T-helper 22 cell (primary cell): Measurements from ENCODE around the gene TXLNA.

ENCODE experiments used
- DNase-seq: peaks from one replicate; pipeline ENCODE4 v3.0.0-alpha.2; 2020; ENCODE audit warnings: low read depth

TXLNA gene

DNA sequence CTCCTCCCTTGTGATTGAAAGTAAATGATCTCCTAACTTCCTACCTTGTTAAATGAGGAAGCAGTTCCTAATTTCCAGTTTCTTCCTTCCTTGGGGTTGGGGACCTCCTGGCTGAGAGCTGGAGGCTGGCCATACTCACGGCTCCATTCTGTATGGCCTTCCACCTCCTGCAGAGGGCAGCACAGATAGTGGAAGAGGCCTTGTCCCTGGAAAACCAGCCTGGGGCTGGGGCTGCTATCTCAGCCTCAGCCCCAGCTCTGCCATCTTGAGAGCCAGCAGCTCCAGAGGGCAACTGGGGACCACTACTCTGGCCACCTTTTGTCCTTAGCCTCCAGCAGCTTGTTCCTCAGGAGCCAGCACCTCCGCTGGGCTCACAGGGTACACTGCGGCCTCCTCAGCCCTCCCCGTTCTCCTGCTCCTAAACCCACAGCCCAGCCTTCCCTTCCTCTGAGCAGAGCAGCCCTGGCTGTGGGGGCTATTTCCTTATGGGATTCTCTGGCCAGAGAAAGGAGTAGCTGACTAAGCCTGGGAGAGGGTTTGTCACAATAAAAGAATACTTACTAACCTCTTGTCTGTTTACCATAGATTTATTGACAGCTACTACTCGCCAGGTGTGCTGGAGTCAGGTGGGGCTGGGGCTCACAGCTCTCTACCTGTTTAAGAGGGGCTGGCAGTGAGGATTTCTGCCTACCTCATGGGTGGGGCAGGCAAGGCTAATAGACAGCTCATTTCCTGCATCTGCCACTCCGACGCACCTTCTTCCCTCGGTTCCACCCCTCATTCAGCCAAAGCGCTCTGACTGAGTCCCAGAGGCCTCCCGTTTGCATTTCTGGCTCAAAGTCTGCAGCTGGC lies 36.4 kb downstream of the TXLNA start:
- DNase-seq: no peak

DNA sequence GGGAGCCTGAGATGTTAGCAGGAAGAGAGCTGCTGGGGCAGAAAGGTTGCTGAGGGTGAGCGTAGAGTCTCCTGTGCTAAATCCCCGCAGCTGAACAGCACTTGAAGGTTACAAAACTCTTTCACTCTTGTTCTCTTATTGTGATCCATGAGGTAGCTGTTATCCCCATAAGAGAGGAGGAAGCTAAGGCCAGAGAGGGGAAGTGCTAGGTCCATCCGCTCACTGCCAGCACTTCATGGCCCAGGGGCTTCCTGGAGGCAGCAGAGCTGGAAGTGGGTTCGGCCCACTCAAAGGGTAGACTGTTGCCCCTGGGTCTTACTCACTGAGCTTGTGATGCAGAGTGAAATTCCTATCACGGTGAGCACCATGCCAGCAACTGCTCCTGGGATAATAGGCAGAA lies 37.1 kb downstream of the TXLNA start:
- DNase-seq: no peak

DNA sequence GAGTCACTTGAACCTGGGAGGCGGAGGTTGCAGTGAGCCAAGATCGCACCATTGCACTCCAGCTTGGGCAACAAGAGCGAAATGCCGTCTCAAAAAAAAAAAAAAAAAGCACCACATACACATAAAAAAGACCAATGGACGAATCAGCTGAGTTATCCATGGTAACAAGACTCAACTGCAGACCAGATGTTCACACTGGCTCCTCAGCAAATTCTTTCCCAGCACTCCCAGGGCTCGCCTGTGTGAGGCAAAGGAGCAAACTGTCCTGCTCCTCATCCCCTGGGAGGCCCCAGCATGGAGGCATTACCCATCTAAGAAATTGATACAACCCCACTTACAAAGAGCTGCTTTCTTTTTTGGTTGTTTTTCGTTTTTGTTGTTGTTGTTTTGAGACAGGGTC lies 39.5 kb downstream of the TXLNA start:
- DNase-seq: no peak

DNA sequence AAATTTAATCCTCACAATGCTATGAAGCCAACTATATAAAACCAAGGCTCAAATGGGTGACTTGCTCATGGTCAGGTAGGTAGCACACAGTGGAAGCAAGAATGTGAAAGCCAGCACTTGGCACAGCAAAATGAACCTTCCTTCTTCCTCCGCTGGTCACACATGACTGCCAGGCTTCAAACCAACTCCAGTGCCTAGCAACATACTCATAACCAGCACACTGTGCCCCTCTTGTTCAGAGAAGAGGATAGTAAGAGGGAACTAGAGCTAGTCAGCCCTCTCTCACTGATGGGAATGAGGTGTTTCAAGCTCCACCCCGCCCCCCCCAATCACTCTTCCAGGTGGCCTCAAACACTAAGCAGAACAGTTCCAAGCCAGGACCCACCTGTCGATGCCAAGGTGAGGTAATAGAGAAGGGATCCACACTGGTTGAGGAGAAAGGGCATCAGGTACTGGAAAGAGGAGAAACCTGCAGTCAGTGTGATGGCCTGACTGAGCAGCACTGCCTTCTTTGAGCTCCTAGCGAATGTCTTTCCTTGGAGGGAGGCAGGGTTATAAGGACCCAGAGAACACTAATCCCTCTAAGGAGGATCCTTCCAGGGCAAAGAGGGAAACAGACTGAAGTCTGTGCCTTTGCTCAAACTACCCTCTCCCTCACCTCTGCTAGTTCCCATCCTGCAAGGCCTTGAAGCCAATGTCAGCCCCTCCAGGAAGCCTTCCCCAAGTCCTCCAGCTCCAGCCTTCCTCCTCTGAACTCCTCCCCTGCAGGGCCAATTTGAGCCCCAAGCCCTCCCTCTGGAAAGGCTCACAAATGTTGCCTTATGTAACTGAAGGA lies 41.5 kb downstream of the TXLNA start:
- no peak for DNase-seq

DNA sequence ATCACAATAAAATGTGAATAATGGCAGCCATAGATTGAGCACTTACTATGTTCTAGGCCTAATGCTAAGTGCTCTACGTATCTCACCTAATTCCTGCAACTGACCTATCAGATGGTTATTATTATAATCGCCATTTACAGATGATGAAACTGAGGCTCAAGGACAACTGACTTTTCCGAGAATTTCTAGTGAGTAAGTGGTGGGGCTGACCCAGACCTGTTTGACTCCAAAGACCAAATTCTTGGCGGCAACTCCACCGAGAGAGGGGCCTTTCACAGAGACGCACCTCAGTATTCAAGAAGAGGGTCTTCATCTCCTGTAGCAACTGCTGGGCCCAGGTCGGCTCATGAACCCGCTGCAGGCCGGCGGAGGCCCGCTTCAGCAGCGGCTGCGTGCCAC lies 42.1 kb downstream of the TXLNA start:
- DNase-seq: no peak

DNA sequence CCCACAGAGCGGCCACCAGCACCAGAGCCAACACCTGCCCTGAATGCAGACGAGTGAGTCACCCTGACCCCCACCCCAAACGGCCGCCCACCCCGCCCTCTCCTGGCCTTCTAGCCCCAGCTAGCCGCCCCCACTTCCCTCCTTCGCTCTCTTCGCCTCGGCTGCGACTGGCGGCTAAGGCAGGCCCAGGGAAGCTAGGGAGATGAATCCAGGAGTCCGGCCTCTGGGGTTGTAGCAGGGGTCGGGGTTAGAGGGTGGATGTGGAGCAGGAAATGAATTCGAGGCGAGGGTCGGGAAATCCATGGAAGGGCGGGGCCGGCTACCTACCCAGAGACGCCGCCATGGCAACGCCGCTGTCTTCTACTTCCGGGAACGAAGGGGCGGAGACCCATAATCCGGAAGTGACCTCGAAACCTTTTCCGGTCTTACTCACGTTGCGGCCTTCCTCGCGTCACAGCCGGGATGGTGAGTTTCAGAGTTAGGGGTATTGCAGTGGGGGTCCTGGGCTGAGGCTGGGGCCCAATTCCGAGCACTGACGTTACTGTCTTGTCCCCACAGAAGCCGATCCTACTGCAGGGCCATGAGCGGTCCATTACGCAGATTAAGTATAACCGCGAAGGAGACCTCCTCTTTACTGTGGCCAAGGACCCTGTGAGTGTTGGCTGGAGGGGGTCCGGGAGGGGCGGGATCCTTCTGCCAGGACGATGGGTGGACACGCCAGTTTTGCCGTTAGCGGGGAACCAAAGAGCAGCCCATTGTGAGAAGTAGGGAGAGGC lies 42.7 kb downstream of the TXLNA start, which contains the start of the genes EIF3I and TMEM234:
TSS of gene EIF3I (plus strand) at position 428 of the 776 bp plus-strand sequence. CDS start at position 463, 35 bp downstream.
TSS of gene TMEM234 (minus strand) at position 374 of the 776 bp plus-strand sequence. CDS start at position 343, 31 bp downstream.
- peak; percentile 87 for DNase-seq

DNA sequence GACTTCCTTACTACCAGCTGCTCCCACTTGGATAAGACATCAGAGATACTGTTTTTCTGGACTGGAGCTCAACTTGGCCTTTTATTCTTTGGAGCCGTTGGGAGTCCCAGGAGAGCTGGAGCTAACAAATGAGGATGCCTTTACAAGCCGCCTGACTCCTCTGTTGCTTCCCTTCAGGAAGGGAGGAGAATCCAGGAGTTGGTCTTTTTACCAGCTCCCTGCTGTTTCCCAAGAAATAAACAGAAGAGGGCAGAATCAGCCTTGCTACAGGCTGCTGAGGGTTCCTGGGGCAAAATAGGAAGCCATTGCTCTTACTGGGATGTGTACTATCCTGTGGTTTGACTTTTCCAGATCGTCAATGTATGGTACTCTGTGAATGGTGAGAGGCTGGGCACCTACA lies 44.2 kb downstream of the TXLNA start:
- DNase-seq: no peak

DNA sequence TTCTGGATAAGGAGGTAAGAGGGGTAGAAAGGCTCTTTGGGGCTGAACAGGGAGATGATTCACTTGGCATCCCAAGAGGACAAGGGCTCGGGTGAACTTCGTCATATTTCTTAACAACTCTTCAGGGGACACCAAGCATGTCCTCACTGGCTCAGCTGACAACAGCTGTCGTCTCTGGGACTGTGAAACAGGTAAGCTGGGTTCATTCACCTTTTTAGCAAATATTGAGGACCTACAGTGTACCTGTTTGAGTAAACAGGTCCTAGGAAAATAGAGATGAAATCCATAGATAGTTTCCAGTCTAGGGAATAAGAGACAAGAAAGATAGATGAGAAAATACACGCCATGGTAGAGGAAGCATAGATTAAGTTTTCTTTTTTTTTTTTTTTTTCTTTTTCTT lies 44.8 kb downstream of the TXLNA start:
- DNase-seq: no peak

DNA sequence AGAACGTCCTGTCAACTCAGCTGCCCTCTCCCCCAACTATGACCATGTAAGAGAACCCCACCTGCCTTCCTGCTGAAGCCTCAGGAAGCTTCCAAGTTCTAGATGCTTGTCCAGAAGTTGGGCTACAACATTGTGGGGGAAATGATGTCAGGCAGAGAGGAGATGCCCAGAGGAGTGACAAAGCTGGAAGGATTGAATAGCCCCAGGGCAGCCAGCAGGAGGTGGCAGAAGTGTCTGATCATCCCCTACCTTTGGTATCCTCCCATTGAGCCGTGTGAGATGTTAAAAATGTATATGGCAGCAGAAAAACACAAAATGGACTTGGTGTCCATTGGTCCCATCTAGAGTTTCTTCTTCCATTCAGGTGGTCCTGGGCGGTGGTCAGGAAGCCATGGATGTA lies 49.3 kb downstream of the TXLNA start:
- DNase-seq: no peak

DNA sequence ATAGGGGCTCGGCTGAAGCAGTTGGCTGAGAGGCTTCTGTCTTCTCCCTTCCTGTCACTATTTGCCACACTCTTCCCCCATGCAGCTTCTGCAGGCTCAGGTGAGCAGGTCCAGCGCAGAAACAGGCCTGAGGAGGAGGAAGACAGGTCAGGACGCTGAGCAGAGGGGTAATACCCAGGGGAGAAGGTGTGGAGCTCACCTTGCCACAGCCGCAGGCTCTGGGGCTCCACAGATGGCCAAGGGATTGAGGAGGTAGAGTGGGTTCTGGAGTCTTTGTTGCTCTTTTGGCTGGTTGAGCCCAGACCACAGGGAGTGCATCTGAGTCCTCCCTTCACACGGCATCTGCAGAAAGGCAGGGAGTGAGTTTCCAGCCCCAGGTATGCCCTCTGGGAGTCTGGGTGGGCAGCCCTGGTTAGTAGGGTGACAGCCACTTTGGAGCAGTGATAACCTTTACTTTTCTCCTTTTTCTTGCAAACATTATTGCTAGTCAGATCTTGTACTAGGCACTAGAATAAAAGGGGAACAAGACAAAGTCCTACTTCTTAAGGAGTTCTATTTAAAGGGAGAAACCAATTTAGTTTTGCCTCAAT lies 52.5 kb downstream of the TXLNA start:
- DNase-seq: no peak

DNA sequence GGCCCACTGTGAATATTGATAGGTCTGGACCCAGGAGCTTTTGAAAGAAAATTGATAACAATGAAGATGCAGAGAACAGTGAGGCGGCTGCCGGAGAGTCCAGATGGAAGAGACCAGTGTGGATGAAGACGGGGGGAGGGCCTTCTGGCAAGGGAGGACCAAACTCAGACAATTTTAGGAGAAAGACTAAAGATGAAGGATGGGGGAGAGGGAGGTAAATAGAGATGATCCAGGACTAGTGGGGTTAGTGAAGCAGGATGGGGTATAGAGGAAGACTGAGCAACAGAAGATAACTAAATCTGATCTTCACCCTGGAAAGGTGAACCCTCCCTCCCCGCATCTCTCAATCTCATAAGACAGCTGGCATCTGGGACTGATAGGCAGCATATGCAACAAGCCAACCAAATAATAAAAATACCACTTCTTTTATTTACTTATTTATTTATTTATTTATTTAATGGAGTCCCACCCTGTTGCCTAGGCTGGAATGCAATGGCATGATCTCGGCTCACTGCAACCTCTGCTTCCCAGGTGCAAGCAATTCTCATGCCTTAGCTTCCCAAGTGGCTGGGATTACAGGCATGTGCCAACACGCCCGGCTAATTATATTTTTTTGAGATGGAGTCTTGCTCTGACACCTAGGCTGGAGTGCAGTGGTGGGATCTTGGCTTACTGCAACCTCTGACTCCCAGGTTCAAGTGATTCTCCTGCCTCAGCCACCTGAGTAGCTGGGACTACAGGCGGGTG lies 53.3 kb downstream of the TXLNA start:
- no peak for DNase-seq

DNA sequence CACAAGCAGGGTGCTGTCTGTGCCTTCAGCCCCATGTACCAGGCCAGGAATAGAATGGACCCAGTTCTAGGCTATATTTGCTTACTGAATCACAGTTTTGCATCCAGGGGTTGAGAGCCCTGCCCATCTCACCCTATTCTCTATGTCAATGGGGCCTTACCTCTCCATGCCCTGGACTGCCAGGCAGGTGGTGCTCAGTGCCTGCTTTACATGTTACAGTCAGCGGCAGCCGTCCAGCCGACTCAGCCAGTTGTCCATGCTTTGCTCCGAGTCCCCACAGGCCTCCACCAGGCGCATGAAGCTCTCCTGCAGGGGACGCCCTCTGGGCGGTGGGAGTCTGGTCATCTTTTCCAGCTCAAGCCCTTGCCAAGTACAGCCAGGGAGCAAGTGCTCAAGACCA lies 55.3 kb downstream of the TXLNA start:
- no peak for DNase-seq

DNA sequence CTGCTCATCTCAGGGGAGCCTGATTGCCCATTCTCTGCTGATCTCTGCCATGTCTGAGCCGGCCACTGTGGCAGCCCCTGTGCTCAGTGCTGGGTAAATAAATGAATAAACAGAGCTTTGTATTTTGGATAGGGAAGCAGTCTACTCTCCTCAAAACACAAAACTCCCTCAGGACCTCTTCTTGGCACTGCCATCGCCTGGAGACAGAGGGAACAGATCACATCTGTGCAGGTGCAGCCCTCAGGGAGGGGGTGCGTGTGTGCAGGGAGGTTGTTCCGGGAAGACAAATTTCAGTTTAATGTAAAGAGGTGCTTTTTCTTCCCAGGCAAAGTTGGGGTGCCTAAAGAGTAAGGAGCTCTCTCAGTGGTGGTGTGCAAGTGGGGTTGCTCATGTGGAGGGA lies 59.9 kb downstream of the TXLNA start:
- no peak for DNase-seq

DNA sequence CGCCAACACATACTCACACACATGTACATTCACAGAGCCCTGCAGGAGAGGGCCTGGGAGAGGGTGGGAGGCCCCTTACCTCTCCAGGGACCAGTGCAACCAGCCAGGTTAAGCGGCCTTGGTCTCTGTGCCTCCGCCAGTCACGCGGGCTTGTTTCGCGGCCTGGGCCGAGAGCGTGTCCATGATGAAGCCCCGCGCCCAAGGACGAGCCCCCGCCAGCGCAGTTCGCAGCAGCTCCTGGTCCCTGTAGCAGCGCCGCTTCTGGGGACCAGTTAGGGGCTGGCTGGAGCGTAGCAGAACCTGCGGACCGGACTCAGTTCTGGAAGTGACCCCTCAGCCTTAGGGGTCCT lies 60.3 kb downstream of the TXLNA start:
- no peak for DNase-seq

DNA sequence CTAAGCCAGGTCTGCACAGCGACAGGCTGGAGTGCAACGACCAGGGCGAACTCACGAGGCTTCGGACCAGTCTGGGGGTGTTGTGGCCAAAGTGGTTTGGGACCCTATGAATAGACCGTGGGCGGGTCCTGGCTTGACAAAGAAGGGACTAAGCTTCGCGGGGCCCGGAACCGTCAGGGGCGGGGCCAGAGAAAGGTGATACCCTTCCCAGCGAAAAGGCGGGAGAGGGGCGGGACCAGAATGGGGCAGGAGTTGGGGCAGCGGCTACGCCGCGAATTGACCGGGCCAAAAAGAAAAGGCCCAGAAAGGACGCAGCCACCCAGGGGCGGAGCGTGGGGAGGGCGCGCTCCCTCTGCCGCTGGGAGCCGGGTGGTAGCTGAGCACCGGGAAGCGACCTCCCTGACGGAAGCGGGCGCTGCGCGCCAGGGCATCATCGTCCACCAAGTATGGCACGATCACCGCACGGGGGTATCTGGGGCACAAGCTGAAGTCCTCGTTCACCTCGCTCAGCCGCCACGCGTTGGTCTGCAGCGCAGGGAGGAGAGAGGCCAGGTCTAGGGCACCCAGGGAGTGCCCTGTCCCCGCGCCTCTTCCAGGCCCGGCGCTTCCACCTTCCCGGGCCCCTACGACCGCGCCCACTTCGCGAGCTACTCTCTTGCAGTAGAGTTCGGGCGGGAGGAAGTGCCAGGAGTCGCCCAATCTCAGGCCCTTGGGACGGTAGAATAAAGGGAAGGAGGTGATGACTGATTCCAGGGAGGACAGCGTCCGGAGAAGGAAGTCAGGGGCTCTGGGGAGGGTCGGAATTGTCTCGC lies 60.9 kb downstream of the TXLNA start:
- peak; percentile 51 for DNase-seq

DNA sequence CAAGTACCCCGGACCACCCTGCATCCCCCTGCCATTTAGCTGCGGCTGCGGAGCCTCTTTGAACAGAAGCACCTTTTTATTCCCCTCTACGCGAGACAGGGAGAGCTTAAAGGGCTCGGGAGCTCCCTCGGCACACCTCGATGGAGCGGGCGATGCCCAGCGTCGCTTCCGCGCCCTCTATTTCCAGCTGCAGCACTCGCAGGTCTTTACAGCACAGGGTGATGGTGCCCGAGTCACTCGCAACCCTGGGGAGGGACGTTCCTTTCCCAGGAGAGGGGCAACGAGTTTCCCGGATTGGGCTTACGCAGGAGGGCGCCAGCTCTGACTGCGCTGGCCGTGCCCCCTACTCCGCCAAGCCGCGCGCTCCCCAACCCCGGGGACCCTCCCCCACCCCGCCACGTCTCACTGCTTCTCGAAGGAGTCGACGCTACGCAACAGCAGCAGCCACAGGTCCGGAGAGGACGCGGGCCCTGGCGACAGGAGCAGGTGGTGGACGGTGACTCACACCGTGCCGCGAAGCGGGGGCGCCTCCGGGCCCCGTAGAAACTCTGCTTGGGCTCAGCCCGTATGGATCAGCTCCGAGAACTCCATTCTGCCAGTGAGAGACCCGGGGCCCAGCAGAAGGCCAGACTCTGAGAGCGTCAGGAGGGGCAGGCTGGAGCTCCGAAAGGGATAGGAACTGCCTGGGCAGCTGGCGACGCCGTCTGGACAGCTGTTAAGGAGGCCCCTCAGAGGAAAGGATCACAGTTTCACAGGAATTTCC lies 61.7 kb downstream of the TXLNA start:
- no peak for DNase-seq

DNA sequence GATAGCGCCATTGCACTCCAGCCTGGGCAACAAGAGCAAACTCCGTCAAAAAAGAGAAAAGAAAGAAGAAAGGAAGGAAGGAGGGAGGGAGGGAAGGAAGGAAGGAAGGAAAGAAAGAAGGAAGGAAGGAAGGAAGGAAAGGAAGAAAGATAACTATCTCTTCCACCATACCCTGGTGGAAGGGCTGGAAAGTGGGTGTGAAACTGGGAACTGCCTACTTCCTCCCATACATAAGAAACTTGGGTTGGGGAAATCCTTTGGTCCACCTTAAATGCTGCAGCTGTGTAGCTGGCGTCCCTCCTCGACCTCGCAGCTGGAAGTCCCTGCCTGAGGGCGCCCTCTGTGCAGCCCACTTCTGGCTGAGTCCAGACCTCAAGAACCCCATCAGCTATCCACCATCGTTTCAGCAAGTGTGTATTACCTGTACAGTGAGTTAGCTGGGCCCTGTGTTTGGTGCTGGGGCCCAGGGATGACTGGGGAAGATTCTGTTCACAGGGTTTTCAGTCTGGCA lies 62.9 kb downstream of the TXLNA start:
- DNase-seq: no peak

DNA sequence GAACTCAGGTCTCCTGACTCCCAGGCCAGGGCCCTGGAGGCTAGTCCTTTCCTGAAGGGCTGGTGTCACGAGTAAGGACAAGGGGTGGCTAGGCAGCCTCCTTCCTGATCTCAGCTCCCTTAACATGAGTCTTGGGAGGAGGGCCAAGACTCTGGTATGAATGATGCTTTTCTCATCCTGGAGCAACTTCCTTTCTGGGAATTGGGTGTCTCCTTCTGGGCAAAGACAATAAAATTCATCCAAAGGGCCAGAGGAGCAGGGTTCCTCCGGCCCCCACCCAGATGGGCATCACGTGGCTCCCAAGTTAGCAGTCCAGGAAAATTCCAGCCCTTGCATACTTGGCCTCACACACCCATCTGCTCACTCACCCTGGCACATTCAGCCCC lies 67.4 kb downstream of the TXLNA start, which contains the start of gene FAM167B:
TSS of gene FAM167B (plus strand) at position 335 of the 386 bp plus-strand sequence. CDS start 200 bp downstream, outside the sequence.
- DNase-seq: no peak

DNA sequence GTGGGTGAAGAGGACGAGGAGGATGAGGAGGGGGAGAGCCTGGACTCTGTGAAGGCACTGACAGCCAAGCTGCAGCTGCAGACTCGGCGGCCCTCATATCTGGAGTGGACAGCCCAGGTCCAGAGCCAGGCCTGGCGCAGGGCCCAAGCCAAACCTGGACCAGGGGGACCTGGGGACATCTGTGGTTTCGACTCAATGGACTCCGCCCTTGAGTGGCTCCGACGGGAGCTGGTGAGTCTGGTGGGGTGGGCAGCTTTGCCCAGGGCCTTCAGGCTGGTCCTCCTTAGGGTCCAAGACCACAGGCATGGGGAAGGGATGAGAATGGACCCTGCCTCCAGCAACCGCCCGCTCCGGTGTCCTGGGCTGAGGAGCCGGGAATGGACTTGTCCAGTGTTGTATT lies 68.0 kb downstream of the TXLNA start:
- DNase-seq: no peak
